ENCODE measurements around the gene DTNA.

DTNA gene

GRCh38 chr18:34771958-34772357, 61.9 kb downstream of the DTNA start:
- DNase-seq (ENCODE audit: low read depth in 2 of 2) = no peak

- DNase-seq (ENCODE audit: low read depth in 2 of 2) = no peak
Measured at GRCh38 chr18:34772887-34773286, 62.8 kb downstream of the DTNA start.

GRCh38 chr18:34773378-34773777, 63.3 kb downstream of the DTNA start:
- no peak for DNase-seq (ENCODE audit: low read depth in 2 of 2)

- DNase-seq (ENCODE audit: low read depth in 2 of 2) = no peak
Measured at GRCh38 chr18:34773961-34774766, 64.1 kb downstream of the DTNA start.

- no peak for DNase-seq (ENCODE audit: low read depth in 2 of 2)
Measured at GRCh38 chr18:34775461-34775860, 65.4 kb downstream of the DTNA start.

- DNase-seq (ENCODE audit: low read depth in 2 of 2) = no peak
Measured at GRCh38 chr18:34779112-34779511, 69.0 kb downstream of the DTNA start.

- DNase-seq (ENCODE audit: low read depth in 2 of 2) = no peak
Measured at GRCh38 chr18:34780856-34781255, 70.8 kb downstream of the DTNA start.

- DNase-seq (ENCODE audit: low read depth in 2 of 2) = no peak
Measured at GRCh38 chr18:34783501-34783900, 73.4 kb downstream of the DTNA start.

GRCh38 chr18:34786162-34786741, 76.2 kb downstream of the DTNA start:
- DNase-seq (ENCODE audit: low read depth in 2 of 2) = no peak

GRCh38 chr18:34787931-34788532, 77.9 kb downstream of the DTNA start:
- peak in 1 of 2 donors; percentile 19 for DNase-seq (ENCODE audit: low read depth in 2 of 2)

GRCh38 chr18:34789768-34790344, 79.8 kb downstream of the DTNA start:
- DNase-seq (ENCODE audit: low read depth in 2 of 2) = no peak

- no peak for DNase-seq (ENCODE audit: low read depth in 2 of 2)
Measured at GRCh38 chr18:34794348-34794747, 84.2 kb downstream of the DTNA start.

GRCh38 chr18:34795070-34795732, 85.1 kb downstream of the DTNA start:
- DNase-seq (ENCODE audit: low read depth in 2 of 2) = no peak

GRCh38 chr18:34796035-34796657, 86.0 kb downstream of the DTNA start:
- DNase-seq (ENCODE audit: low read depth in 2 of 2) = no peak

GRCh38 chr18:34799291-34799690, 89.2 kb downstream of the DTNA start:
- no peak for DNase-seq (ENCODE audit: low read depth in 2 of 2)

GRCh38 chr18:34800381-34800780, 90.3 kb downstream of the DTNA start:
- DNase-seq (ENCODE audit: low read depth in 2 of 2) = no peak

- no peak for DNase-seq (ENCODE audit: low read depth in 2 of 2)
Measured at GRCh38 chr18:34801774-34802173, 91.7 kb downstream of the DTNA start.

GRCh38 chr18:34802959-34803358, 92.9 kb downstream of the DTNA start:
- no peak for DNase-seq (ENCODE audit: low read depth in 2 of 2)

- DNase-seq (ENCODE audit: low read depth in 2 of 2) = no peak
Measured at GRCh38 chr18:34803877-34804400, 93.8 kb downstream of the DTNA start.

- no peak for DNase-seq (ENCODE audit: low read depth in 2 of 2)
Measured at GRCh38 chr18:34805103-34805877, 95.2 kb downstream of the DTNA start.

- no peak for DNase-seq (ENCODE audit: low read depth in 2 of 2)
Measured at GRCh38 chr18:34805878-34806351, 95.8 kb downstream of the DTNA start.

Measured in activated CD8-positive, alpha-beta memory T cell treated with anti-CD3 and anti-CD28 coated beads for 4 hours (primary cell).